Measurements from ENCODE around the gene DCAKD. TPM values are rescaled to one million over a fixed set of nuclear protein-coding genes. Genes with fewer than 3 reads are reported as not detected.

Gene DCAKD
- total and polyA plus RNA-seq, 2 of the 8 experiments (the other 6 are each of a cell fraction or from before 2014, with no cell fraction given): 35.6 to 52.9 TPM

DNA sequence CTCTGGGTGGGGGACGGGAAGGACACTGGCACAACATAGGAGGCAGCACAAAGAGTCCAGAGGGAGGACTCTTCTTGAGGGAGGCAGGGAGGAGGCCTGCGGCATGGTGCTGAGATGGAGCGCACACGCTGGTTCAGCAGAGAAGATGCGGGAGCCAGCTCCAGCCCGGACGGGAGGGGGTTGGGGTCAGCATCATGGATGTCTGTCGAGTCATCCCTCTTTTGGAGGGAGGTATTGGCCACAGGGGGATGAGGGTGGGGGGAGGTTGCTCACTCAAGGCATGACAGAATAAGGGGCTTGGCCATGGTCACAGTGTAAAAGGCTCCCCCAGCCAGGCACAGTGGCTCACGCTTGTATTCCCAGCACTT lies 19.3 kb downstream of the DCAKD start:
- peaks cover 0 to 33% (median 5%) of the 10 kb centered on the region in 4 experiments; a peak in 5 of 8 replicates for H3K36me3 ChIP-seq (ENCODE audit: control insufficient read depth in 2 of 4, insufficient read depth in 4 of 4, low read length in 3 of 4)
- H3K4me2 ChIP-seq (ENCODE audit: insufficient read depth in 1 of 2, low read depth in 2 of 2, low read length in 2 of 2): no peak overlapping the region
- H3K56ac ChIP-seq (replicated peaks; ENCODE audit: insufficient read length, low read depth, low read length): no peak overlapping the region
- H3K27me3 ChIP-seq (replicated peaks in 1 of 4; ENCODE audit: control insufficient read depth in 3 of 4, extremely low read depth in 1 of 4, insufficient read depth in 3 of 4, low read length in 3 of 4): no peaks in the 10 kb centered on the region
- no peak overlapping the region for H2BK15ac ChIP-seq (ENCODE audit: low read length)
- H2AK5ac ChIP-seq (ENCODE audit: low read depth, low read length): no peak overlapping the region
- no peaks in the 10 kb centered on the region; a peak in 1 of 4 replicates for H3K79me2 ChIP-seq (ENCODE audit: control insufficient read depth in 1 of 2, insufficient read depth in 2 of 2, low read length in 2 of 2)
- H3K4me3 ChIP-seq (ENCODE audit: extremely low read depth in 1 of 4, insufficient read depth in 2 of 4, low read depth in 3 of 4, low read length in 4 of 4): no peak overlapping the region
- H4K20me1 ChIP-seq (replicated peaks in 1 of 2; ENCODE audit: control insufficient read depth in 1 of 2, insufficient read depth in 2 of 2, low read length in 2 of 2): peaks cover 2 to 5% of the 10 kb centered on the region in 2 experiments
- DNase-seq (ENCODE audit: low read depth in 1 of 2, low spot score in 2 of 2): no peak
- no peak overlapping the region for H2BK120ac ChIP-seq (replicated peaks; ENCODE audit: low read depth, low read length)
- no peak overlapping the region for H3K9ac ChIP-seq (replicated peaks in 1 of 4; ENCODE audit: extremely low read depth in 1 of 4, low read depth in 3 of 4, low read length in 3 of 4)
- 0 out of 2 replicates have a peak, but pooled peaks cover 2% of the 10 kb centered on the region for H3K79me1 ChIP-seq (ENCODE audit: low read depth, low read length)
- no peaks in the 10 kb centered on the region for H3K9me3 ChIP-seq (ENCODE audit: insufficient read depth in 2 of 2, low read depth in 1 of 2, low read length in 1 of 2)
- no peak overlapping the region for H2AFZ ChIP-seq (ENCODE audit: low read length)
- FAIRE-seq: no peak
- 92% methylated on average over 9 of the region's 9 CpGs; no CpG with 5 or more reads in 1 of the 2 experiments for WGBS, 2 experiments (ENCODE audit: extremely low coverage in 1 of 2, insufficient coverage in 1 of 2, insufficient read length in 1 of 2, insufficient replicate concordance in 2 of 2, low coverage in 1 of 2, low lambda C conversion rate in 2 of 2, missing lambda C conversion rate in 1 of 2)
- no peak overlapping the region for H3K18ac ChIP-seq (ENCODE audit: extremely low read depth, low read length)
- H3K14ac ChIP-seq (ENCODE audit: insufficient read length): no peak overlapping the region
- no peak overlapping the region for H3K27ac ChIP-seq (ENCODE audit: low read depth, low read length)
- H4K91ac ChIP-seq (replicated peaks; ENCODE audit: insufficient read length, low read length): no peak overlapping the region
- H4K5ac ChIP-seq (ENCODE audit: insufficient read length, low read depth, low read length): no peak overlapping the region
- H3K23ac ChIP-seq (ENCODE audit: insufficient read length): no peak overlapping the region
- H3K4ac ChIP-seq (replicated peaks; ENCODE audit: insufficient read length, low read depth, low read length): no peak overlapping the region
- 0 out of 2 replicates have a peak, but pooled peaks cover 2% of the 10 kb centered on the region for H3K23me2 ChIP-seq (ENCODE audit: low read depth, low read length)
- no peak overlapping the region for H2BK12ac ChIP-seq (ENCODE audit: low read depth, low read length)
- no peak overlapping the region for H2BK20ac ChIP-seq (ENCODE audit: low read length)
- no peak overlapping the region; the same call in 1 of the 2 replicates for H2BK5ac ChIP-seq (ENCODE audit: low read depth, low read length)
- CTCF ChIA-PET (ENCODE audit: partially characterized antibody): interaction anchor here (0.7 to 14.2 kb wide), 3 partner anchors 10 to 26 kb away, joined by 3 to 120 read pairs (median 4); no protein-coding TSS in a partner anchor
- POLR2A ChIA-PET (ENCODE audit: partially characterized antibody): interaction anchor here (0.8 to 1.0 kb wide), 3 partner anchors 8 to 102 kb away, joined by 3 to 4 read pairs (median 3); no protein-coding TSS in a partner anchor
- H4K8ac ChIP-seq (ENCODE audit: extremely low read depth, insufficient read depth, low read length): no peak overlapping the region
- H3K4me1 ChIP-seq (replicated peaks in 1 of 4; ENCODE audit: control insufficient read depth in 3 of 4, insufficient read depth in 4 of 4, low read length in 3 of 4): no peaks in the 10 kb centered on the region
- TF ChIP-seq CTCF (IDR thresholded peaks at IDR 0.05; ENCODE audit: control extremely low read depth in 1 of 3, insufficient read depth in 1 of 3, low read depth in 1 of 3, low read length in 3 of 3) (no peak), PHF8 (conservative IDR thresholded peaks at IDR 0.05; ENCODE audit: low read depth, low read length) (no peak), SP2 (IDR thresholded peaks at IDR 0.05; ENCODE audit: low read length) (no peak), RFX5 (IDR thresholded peaks at IDR 0.05; ENCODE audit: borderline replicate concordance, low read depth, low read length) (no peak), RAD21 (IDR thresholded peaks at IDR 0.05 in 1 of 2, conservative IDR thresholded peaks at IDR 0.05 in 1 of 2; ENCODE audit: low read depth in 2 of 2, low read length in 2 of 2) (no peak), MAX (IDR thresholded peaks at IDR 0.05) (no peak), SIN3A (conservative IDR thresholded peaks at IDR 0.05 in 1 of 2, IDR thresholded peaks at IDR 0.05 in 1 of 2; ENCODE audit: low read depth in 1 of 2, low read length in 2 of 2) (no peak), NRF1 (IDR thresholded peaks at IDR 0.05; ENCODE audit: low read depth, low read length) (no peak)
- TF ChIP-seq, protein P1, sequence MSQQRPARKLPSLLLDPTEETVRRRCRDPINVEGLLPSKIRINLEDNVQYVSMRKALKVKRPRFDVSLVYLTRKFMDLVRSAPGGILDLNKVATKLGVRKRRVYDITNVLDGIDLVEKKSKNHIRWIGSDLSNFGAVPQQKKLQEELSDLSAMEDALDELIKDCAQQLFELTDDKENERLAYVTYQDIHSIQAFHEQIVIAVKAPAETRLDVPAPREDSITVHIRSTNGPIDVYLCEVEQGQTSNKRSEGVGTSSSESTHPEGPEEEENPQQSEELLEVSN (IDR thresholded peaks at IDR 0.05): no peak
